ENCODE results near the gene TF.
"Not testable (repeated sequence)": the region's sequence is repeated elsewhere in the genome, so short reads cannot be mapped to it uniquely, and the experiment has no call there.

TF gene

DNA sequence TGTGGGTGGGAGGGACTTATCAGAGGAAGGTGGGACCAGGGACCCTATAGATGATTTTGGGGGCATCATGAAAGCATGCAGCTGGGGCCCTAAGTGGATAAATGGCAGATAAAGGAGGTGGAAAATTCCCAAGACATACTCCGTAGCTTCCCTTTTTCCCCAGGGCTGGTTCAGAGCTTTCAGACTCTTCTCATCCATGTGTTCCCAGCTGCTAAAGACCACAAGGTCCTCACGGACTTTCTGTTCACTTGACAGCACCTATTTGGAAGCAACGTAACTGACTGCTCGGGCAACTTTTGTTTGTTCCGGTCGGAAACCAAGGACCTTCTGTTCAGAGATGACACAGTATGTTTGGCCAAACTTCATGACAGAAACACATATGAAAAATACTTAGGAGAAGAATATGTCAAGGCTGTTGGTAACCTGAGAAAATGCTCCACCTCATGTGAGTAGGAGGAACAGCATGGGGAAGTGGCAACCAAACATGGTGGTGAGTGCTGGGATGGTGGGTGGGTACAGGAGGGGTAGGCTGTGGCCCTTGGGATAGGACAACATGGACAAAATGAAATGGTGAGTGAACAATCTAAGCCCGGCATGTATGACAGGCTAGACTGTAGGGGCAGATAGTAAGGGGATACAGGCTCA, 30.7 kb downstream of the TF start:
- no peak for DNase-seq (ENCODE audit: low spot score)

DNA sequence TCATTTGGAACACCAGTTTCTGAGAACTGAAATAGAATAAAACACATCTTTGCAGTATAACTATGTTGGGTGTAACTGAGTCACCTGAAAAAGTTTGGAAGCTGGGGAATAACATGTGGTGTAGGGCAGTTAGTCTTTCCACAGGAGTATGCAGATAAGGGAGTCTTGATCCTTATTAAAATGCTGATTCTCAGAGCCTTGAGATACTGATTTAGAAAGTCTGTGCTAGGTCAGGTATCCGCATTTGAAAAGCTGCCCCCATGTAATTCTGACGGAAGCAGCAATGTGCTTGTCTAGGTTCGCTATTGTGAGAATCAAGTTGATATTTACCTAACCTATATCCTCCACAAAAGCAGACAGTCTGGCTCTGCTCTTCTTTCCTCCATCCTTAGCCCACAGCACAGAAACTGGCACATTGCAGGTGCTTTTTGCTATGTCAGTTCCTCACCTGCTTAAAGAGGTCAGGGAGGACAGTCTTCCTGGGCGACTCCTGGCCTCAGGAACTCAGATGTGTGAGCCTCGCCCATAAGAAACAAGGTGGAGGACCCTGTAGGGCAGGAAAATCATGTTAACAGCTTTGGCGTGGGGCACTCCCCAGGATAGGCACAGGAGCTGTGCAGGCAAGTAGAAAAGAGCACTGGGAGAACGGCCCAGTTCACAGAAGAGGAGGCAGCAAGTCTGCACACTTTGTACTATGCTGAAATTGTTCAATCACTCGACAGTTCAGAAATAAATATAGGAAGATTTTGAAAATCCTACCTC, 31.8 kb downstream of the TF start:
- no peak overlapping the region for H3K27ac ChIP-seq
- TF ChIP-seq, protein P1, sequence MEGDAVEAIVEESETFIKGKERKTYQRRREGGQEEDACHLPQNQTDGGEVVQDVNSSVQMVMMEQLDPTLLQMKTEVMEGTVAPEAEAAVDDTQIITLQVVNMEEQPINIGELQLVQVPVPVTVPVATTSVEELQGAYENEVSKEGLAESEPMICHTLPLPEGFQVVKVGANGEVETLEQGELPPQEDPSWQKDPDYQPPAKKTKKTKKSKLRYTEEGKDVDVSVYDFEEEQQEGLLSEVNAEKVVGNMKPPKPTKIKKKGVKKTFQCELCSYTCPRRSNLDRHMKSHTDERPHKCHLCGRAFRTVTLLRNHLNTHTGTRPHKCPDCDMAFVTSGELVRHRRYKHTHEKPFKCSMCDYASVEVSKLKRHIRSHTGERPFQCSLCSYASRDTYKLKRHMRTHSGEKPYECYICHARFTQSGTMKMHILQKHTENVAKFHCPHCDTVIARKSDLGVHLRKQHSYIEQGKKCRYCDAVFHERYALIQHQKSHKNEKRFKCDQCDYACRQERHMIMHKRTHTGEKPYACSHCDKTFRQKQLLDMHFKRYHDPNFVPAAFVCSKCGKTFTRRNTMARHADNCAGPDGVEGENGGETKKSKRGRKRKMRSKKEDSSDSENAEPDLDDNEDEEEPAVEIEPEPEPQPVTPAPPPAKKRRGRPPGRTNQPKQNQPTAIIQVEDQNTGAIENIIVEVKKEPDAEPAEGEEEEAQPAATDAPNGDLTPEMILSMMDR (IDR thresholded peaks at IDR 0.05), result no peak
- DNase-seq (ENCODE audit: low spot score), result no peak
- no peak overlapping the region for H3K4me3 ChIP-seq

More for the DNA sequence above, 30.7 kb downstream of the TF start:
- Histone ChIP-seq H3K4me3 (no peak overlapping the region), H3K27ac (no peak overlapping the region)
- TF ChIP-seq, protein P1 (IDR thresholded peaks at IDR 0.05), result no peak

DNA sequence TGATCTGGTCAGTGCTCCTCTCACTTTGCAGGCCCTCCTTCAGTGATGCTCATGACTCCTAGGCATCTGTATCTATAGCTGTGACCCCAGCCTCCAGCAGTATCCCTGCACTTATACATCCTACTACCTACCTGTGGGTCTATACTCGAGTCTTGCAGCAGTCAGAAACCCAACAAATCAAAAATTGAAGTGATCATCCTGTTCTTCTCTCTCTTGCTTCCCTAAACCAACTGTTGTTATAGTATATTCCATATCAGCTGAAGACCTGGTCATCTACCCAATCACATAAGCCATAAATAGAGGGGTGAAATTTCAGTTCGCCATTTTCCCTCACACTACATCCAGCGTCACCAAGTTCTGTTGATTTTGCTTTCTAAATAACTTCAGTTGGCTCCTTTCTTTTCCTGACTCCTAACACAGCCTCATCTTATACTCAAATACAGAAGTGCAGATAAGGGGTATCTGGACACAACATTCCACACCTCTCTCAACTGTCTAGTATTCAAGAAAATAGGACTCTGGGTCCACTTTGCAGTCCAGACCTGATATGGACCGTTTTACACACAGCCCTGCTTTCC, 33.5 kb downstream of the TF start:
- H3K27ac ChIP-seq, result no peak overlapping the region
- no peak overlapping the region for H3K4me3 ChIP-seq
- TF ChIP-seq, protein P1 (IDR thresholded peaks at IDR 0.05), result no peak
- no peak for DNase-seq (ENCODE audit: low spot score)

DNA sequence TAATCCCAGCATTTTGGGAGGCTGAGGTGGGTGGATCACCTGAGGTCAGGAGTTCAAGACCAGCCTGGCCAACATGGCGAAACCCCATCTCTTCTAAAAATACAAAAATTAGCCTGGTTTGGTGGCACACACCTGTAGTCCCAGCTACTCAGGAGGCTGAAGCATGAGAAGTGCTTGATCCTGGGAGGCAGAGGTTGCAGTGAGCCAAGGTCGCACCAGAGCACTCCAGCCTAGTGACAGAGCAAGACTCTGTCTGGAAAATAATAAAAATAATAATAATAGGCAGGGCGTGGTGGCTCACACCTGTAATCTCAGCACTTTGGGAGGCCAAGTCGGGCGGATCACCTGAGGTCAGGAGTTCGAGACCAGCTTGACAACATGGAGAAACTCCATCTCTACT, 34.6 kb downstream of the TF start:
- H3K27ac ChIP-seq; H3K4me3 ChIP-seq; DNase-seq (ENCODE audit: low spot score): not testable (repeated sequence)

DNA sequence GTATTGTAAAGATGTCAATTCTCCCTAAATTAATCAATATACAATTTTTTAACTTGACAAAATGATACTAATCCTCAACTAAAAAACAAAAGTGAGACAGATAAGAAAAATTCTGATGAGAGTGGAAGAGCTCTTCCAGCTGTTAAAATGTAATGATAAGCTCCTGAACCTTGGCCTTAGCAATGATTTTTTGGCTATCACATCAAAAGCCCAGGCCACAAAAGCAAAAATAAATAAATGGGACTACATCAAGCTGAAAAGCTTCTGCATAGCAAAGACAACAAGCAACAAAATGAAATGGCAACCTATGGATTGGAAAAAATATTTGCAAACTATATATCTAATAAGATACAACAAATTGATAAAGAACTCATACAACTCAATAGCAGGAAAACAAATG, 35.4 kb downstream of the TF start:
- DNase-seq (ENCODE audit: low spot score), result no peak
- Histone ChIP-seq H3K4me3 (no peak overlapping the region), H3K27ac (no peak overlapping the region)
- TF ChIP-seq, protein P1 (IDR thresholded peaks at IDR 0.05), result no peak

- no peak overlapping the region for H3K4me3 ChIP-seq
- no peak for DNase-seq (ENCODE audit: low spot score)
- TF ChIP-seq, protein P1 (IDR thresholded peaks at IDR 0.05), result no peak
Measured at GRCh38 chr3:133782454-133782853, 36.3 kb downstream of the TF start.

DNA sequence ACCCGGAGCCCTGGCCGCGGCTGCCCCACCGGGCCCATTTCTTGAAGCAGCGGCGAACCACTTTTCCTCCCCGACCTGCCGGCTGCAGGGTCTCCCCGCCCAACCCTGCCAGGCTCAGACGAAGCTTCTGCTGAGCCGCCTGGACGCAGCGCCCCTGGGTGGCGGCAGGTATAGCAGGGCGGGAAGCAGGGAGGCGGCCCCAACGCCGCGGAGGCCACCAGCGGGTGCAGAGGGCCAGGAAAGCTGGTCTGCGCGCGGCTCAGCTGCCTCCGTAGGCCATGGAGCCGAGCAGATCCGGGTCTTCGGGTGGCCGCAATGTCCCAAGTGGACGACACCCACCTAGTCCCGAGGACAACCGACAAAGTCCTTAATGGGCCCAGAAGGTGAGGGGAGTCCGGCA, 37.6 kb downstream of the TF start:
- TF ChIP-seq, protein P1 (IDR thresholded peaks at IDR 0.05), result no peak
- Histone ChIP-seq H3K27ac (no peak overlapping the region), H3K4me3 (no peak overlapping the region)
- no peak for DNase-seq (ENCODE audit: low spot score)

More at GRCh38 chr3:133782454-133782853, 36.3 kb downstream of the TF start:
- H3K27ac ChIP-seq, result no peak overlapping the region
